Kidney (tissue), 14 donors: ENCODE measurements around the gene APOA4. TPM values are rescaled to one million over a fixed set of nuclear protein-coding genes. Genes with fewer than 3 reads are reported as not detected.

Source experiments
- DNase-seq, 5 donors: peaks; one replicate each; pipeline ENCODE4 v3.0.0-alpha.2; 2013 to 2020
- FAIRE-seq: peaks from 2 replicates; lab custom pipeline; 2012; peaks lifted over from hg19 to GRCh38; lab: Jason Lieb, UNC
- H3K27ac ChIP-seq, 2 donors: one replicate each; pipeline ENCODE4 v1.7.0; 2013; ENCODE audit warnings: low read depth in 2 of 2, low read length in 2 of 2, inconsistent platforms in 1 of 2
- H3K27me3 ChIP-seq: one replicate; pipeline ENCODE4 v1.7.1; 2013; ENCODE audit warnings: low read length, inconsistent platforms; ENCODE audit not compliant: control insufficient read depth, insufficient read depth
- H3K36me3 ChIP-seq, 3 donors: one replicate each; pipeline versions ENCODE4 v1.7.0 to v1.7.1; 2013; ENCODE audit warnings: low read length in 3 of 3, control low read depth in 1 of 3, inconsistent platforms in 1 of 3; ENCODE audit not compliant: insufficient read depth in 3 of 3, control insufficient read depth in 2 of 3
- H3K4me1 ChIP-seq, 3 donors: one replicate each; pipeline versions ENCODE4 v1.7.0 to v1.7.1; 2013; ENCODE audit warnings: low read length in 3 of 3, inconsistent platforms in 1 of 3, low read depth in 1 of 3; ENCODE audit not compliant: control insufficient read depth in 2 of 3, insufficient read depth in 2 of 3
- H3K4me3 ChIP-seq, 3 donors: one replicate each; pipeline versions ENCODE4 v1.7.0 to v1.8.1; 2013; ENCODE audit warnings: low read length in 3 of 3, control low read depth in 1 of 3, inconsistent platforms in 1 of 3
- H3K9ac ChIP-seq, 3 donors: one replicate each; pipeline versions ENCODE4 v1.7.0 to v1.7.1; 2013; ENCODE audit warnings: low read length in 3 of 3, control low read depth in 1 of 3, inconsistent platforms in 1 of 3
- H3K9me3 ChIP-seq, 3 donors: one replicate each; pipeline versions ENCODE4 v1.7.0 to v1.7.1; 2013; ENCODE audit warnings: low read length in 3 of 3, control low read depth in 1 of 3, inconsistent platforms in 1 of 3; ENCODE audit not compliant: control insufficient read depth in 2 of 3, insufficient read depth in 1 of 3
- intact Hi-C: fragments of 100-400 bp; cut with DNase I; formaldehyde crosslinking; loops from one replicate; pipeline ENCODE4 v1.11.1; 2022
- polyA plus RNA-seq: library from polyadenylated mRNA; stranded (reverse); fragments of 350-450 nt; fragmentation: Illumina TruSeq; extraction: RNeasy Lipid Tissue Mini Kit (QIAGEN cat#74804); gene quantifications from one replicate; pipeline ENCODE4 v1.2.3, GENCODE V29; 2014; ENCODE audit warnings: low read depth, low replicate concordance; ENCODE audit not compliant: insufficient read depth
- total RNA-seq: library from RNA; stranded (reverse); fragmentation: NEBNext Ultra II Directional; extraction: Animal tissue kit (Norgen Biotek cat#: 25700); gene quantifications from one replicate; pipeline ENCODE4 v1.2.1, GENCODE V29; 2021
- TF ChIP-seq, protein P1 (sequence below): IDR thresholded peaks from 3 replicates; pipeline ENCODE4 v1.5.1; 2012; ENCODE audit warnings: mild to moderate bottlenecking, moderate library complexity, borderline replicate concordance; ENCODE audit not compliant: insufficient read depth; ENCODE audit errors: extremely low read depth
- donor health status: control.
- donor health status: control.
- donor health status: control.
- donor health status: control.
- donor health status: control.
- donor health status: DM: yes; HTN: yes; CAD: no.
- donor health status: Normal renal cell carcinoma (clear cell type).

APOA4 gene
- total and polyA plus RNA-seq, 2 donors from 2014 or later, result 0.80 TPM; not detected in 1

DNA sequence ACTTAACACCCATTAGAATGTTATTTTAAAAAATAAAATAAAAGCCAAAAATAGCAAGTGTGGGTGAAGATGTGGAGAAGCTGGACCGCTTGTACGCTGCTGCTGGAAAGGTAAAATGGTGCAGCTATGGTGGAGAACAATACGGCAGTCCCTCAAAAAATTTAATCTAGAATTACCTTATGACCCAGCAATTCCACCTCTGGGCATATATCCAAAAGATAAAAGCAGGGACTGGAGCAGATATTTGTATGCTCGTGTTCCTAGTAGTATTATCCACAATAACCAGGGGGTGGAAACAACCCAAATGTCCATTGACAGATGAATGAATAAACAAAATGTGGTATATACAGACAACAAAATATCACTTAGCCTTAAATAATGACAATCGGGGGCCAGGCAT lies 25.3 kb downstream of the APOA4 start:
- DNase-seq, result no peak
- H3K4me3 ChIP-seq, result no peak overlapping the region
- intact Hi-C loops, result no loop called here
- TF ChIP-seq, protein P1, sequence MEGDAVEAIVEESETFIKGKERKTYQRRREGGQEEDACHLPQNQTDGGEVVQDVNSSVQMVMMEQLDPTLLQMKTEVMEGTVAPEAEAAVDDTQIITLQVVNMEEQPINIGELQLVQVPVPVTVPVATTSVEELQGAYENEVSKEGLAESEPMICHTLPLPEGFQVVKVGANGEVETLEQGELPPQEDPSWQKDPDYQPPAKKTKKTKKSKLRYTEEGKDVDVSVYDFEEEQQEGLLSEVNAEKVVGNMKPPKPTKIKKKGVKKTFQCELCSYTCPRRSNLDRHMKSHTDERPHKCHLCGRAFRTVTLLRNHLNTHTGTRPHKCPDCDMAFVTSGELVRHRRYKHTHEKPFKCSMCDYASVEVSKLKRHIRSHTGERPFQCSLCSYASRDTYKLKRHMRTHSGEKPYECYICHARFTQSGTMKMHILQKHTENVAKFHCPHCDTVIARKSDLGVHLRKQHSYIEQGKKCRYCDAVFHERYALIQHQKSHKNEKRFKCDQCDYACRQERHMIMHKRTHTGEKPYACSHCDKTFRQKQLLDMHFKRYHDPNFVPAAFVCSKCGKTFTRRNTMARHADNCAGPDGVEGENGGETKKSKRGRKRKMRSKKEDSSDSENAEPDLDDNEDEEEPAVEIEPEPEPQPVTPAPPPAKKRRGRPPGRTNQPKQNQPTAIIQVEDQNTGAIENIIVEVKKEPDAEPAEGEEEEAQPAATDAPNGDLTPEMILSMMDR, result no peak
- no peak overlapping the region for H3K27ac ChIP-seq
- FAIRE-seq, result no peak
- H3K27me3 ChIP-seq, result no peaks in the 10 kb centered on the region
- H3K9ac ChIP-seq, result no peak overlapping the region
- no peaks in the 10 kb centered on the region for H3K9me3 ChIP-seq
- no peaks in the 10 kb centered on the region for H3K4me1 ChIP-seq
- no peaks in the 10 kb centered on the region for H3K36me3 ChIP-seq

DNA sequence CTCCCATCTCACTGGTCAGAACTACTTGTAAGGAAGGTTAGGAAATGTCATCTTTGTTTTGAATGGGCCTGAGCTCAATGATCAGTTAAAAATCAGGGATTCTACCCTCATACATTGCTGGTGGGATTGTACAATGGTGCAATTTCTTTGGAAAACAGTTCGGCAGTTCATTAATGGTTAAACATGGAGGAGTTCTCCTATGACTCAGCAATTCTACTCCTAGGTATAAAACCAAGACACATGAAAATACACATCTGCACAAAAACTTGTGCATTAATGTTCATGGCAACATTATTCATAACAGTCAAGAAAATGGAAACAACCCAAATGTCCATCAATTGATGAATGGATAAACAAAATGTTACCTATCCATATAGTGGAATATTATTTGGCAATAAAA lies 26.6 kb downstream of the APOA4 start:
- Histone ChIP-seq H3K4me1 (no peaks in the 10 kb centered on the region), H3K4me3 (no peak overlapping the region), H3K27me3 (no peaks in the 10 kb centered on the region), H3K36me3 (no peaks in the 10 kb centered on the region), H3K27ac (no peak overlapping the region), H3K9ac (no peak overlapping the region), H3K9me3 (no peaks in the 10 kb centered on the region)
- TF ChIP-seq, protein P1, result no peak
- no peak for FAIRE-seq
- intact Hi-C loops, result no loop called here
- no peak for DNase-seq

DNA sequence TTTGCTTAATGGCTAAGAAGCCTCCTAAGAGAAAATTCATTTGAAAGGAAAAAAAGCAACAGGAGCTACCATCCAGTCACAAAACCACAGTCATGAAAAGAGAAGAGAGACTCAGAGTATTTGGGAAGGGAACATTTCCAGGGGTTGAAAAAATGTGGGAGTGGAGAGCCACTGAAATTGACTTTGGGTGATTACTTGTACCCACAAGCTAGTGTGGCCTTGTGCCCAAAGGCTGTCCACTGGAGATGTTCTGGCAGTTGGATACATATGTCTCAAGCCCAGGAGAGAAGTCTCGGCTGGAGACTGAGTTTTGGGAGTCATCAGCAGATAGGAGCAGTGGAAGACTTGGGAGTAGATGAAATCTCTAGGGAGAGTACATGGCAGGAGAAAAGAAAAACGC lies 28.3 kb downstream of the APOA4 start:
- H3K27me3 ChIP-seq, result no peaks in the 10 kb centered on the region
- no peak overlapping the region for H3K27ac ChIP-seq
- H3K4me1 ChIP-seq, result peaks cover 0 to 5% (median 0%) of the 10 kb centered on the region in 3 donors
- no peak overlapping the region for H3K9ac ChIP-seq
- H3K36me3 ChIP-seq, result no peaks in the 10 kb centered on the region
- intact Hi-C loops, result no loop called here
- TF ChIP-seq, protein P1, result no peak
- no peaks in the 10 kb centered on the region for H3K9me3 ChIP-seq
- no peak overlapping the region for H3K4me3 ChIP-seq
- no peak for DNase-seq
- no peak for FAIRE-seq

DNA sequence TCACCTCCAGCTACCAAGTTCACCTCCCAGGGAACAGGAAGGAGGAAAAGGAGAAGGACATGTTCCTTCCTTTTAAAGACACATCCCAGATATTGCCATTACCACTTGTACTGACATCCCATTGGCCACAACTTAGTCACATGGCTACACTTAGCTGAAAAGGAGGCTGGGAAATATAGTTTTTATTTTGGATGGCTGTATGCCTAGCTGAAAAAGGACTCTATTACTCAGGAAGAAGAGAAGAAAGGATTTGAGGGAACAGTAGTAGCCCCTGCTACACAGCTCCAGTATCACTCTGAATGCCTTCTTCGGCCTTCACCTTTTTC lies 29.4 kb downstream of the APOA4 start:
- Histone ChIP-seq H3K36me3 (no peaks in the 10 kb centered on the region), H3K9ac (no peak overlapping the region), H3K4me3 (no peak overlapping the region), H3K27ac (no peak overlapping the region), H3K27me3 (no peaks in the 10 kb centered on the region), H3K4me1 (peaks cover 0 to 5% (median 0%) of the 10 kb centered on the region in 3 donors), H3K9me3 (no peaks in the 10 kb centered on the region)
- TF ChIP-seq, protein P1, result no peak
- DNase-seq (no peak), FAIRE-seq (no peak)
- intact Hi-C loops, result no loop called here
